A673 (cell line): Measurements from ENCODE around the gene ALG5.
A peak's percentile ranks its signal among the peaks of the same experiment; 100 is the strongest.

Experiments
- EZH2 ChIP-seq: fragments of 200-600 bp; sonication (generic); IDR thresholded peaks from 2 replicates; pipeline ENCODE4 v1.6.1; 2017; ENCODE audit warnings: borderline replicate concordance, low read depth, mild to moderate bottlenecking, mixed read lengths, antibody characterized with exemption, low read length; ENCODE audit not compliant: poor library complexity, severe bottlenecking
- TF ChIP-seq, protein P1 (sequence below): fragments of 300-800, 200-600 bp; sonication (generic); conservative IDR thresholded peaks from 2 replicates; pipeline ENCODE4 v1.5.1; 2017; ENCODE audit warnings: low read depth, mild to moderate bottlenecking, antibody characterized with exemption, low read length, moderate library complexity, mixed read lengths

DNA sequence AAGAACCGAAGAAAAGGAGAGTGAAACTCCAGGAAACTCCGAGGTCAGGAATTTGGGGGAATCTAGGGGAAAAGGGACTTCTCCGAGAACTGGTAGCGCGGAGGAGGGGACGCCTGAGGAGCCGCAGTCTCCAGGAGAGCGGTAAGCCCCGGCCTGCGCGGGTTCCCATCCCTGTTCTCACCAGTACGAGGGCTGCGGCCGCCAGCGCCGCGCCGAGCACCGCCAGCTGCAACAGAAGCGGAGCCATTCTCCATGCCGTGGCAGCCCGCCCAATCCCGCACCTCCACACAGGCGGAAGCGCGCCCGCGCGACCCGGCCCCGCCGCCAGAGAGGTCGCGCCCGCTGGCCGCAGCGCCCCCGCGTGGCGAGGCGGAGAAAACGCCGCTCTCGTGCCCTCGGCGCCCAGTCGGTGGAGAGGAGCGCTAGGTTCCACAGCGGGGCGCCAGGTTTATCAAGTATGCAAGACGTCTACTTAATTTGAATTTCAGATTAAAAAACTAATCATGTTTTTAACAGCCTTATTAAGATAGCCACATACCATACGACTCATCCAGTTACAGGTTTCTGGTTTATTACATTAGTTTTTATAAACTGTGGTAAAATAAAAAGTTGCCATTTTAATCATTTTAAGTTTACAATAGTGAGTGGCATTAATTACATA lies at the start of gene ALG5:
- TF ChIP-seq, protein P1, sequence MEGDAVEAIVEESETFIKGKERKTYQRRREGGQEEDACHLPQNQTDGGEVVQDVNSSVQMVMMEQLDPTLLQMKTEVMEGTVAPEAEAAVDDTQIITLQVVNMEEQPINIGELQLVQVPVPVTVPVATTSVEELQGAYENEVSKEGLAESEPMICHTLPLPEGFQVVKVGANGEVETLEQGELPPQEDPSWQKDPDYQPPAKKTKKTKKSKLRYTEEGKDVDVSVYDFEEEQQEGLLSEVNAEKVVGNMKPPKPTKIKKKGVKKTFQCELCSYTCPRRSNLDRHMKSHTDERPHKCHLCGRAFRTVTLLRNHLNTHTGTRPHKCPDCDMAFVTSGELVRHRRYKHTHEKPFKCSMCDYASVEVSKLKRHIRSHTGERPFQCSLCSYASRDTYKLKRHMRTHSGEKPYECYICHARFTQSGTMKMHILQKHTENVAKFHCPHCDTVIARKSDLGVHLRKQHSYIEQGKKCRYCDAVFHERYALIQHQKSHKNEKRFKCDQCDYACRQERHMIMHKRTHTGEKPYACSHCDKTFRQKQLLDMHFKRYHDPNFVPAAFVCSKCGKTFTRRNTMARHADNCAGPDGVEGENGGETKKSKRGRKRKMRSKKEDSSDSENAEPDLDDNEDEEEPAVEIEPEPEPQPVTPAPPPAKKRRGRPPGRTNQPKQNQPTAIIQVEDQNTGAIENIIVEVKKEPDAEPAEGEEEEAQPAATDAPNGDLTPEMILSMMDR: peak; percentile 78
- TF ChIP-seq EZH2: no peak
